ENCODE results near the gene POLE2.

POLE2 gene

DNA sequence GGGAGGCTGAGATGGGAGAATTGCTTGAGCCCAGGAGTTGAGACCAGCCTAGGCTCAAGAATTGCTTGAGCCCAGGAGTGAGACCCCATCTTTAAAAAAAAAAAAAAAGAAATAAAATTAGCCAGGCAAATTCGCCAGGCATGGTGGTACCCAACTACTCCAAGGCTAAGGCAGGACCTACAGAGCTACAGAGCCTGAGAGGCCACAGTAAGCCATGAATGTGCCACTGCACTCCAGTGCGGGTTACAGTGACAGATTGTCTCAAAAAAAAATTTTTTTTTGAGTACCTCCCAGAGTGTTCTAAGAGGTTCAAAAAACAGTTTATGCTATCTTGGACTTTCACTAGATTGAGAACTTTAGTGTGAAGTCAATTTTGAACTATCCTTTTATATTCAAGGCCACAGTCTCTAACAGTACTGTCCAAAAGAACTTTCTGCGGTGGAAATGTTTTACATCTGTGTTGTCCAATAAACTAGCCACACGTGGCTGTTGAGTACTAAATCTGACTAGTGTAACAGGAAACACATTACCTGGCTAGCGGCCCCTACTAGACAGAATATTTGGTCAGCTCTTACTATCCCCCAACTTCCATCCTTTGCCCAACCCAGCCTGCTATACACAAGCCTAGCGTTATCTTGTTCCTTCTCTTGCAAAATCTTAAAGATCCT is 70.0 kb downstream of the POLE2 start:
- H3K4me2 ChIP-seq (ENCODE audit: low read depth, low read length, poor library complexity, severe bottlenecking) = peak overlapping the region; percentile 89
- no peaks in the 10 kb centered on the region for H3K9me3 ChIP-seq (ENCODE audit: insufficient read depth, low read length)
- TF ChIP-seq, protein P1, sequence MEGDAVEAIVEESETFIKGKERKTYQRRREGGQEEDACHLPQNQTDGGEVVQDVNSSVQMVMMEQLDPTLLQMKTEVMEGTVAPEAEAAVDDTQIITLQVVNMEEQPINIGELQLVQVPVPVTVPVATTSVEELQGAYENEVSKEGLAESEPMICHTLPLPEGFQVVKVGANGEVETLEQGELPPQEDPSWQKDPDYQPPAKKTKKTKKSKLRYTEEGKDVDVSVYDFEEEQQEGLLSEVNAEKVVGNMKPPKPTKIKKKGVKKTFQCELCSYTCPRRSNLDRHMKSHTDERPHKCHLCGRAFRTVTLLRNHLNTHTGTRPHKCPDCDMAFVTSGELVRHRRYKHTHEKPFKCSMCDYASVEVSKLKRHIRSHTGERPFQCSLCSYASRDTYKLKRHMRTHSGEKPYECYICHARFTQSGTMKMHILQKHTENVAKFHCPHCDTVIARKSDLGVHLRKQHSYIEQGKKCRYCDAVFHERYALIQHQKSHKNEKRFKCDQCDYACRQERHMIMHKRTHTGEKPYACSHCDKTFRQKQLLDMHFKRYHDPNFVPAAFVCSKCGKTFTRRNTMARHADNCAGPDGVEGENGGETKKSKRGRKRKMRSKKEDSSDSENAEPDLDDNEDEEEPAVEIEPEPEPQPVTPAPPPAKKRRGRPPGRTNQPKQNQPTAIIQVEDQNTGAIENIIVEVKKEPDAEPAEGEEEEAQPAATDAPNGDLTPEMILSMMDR (IDR thresholded peaks at IDR 0.05; ENCODE audit: insufficient read depth, low read length, poor library complexity, severe bottlenecking) = no peak
- no peak for TF ChIP-seq EZH2phosphoT487 (conservative IDR thresholded peaks at IDR 0.05; ENCODE audit: low read length)
- peaks cover 21% of the 10 kb centered on the region for H3K36me3 ChIP-seq (ENCODE audit: low read length)
- no peak overlapping the region for H3K9ac ChIP-seq (ENCODE audit: low read length)
- peaks cover 70% of the 10 kb centered on the region for H3K79me2 ChIP-seq (ENCODE audit: insufficient read depth, low read length)
- no peaks in the 10 kb centered on the region for H3K27me3 ChIP-seq (ENCODE audit: low read length)
- H4K20me1 ChIP-seq (ENCODE audit: low read depth, low read length) = peaks cover 14% of the 10 kb centered on the region
- no peaks in the 10 kb centered on the region for H3K9me2 ChIP-seq (replicated peaks; ENCODE audit: insufficient read depth, low read length)
- H3F3A ChIP-seq (ENCODE audit: insufficient read depth) = peaks cover 43% of the 10 kb centered on the region
- H3K4me3 ChIP-seq (ENCODE audit: insufficient read depth, low read length, poor library complexity, severe bottlenecking) = no peak overlapping the region
- no peak overlapping the region for H2AFZ ChIP-seq (ENCODE audit: low read depth, low read length, severe bottlenecking)
- peak overlapping the region; percentile 17; the same call in 1 of the 2 replicates for H3K27ac ChIP-seq (ENCODE audit: low read depth, low read length)

DNA sequence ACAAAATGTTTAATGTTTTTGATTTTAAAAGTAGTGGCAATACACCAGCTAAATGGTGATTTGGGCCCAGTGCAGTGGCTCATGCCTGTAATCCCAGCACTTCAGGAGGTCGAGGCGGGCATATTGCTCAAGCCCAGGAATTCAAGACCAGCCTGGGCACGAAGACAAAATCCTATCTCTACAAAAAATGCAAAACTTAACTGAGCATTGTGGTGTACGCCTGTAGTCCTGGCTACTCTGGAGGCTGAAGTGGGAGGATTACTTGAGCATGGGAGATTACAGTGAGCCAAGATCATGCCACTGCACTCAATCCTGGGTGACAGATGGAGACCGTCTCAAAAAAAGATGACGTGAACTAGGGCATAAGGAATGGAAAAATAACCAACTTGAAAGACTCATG is 72.2 kb downstream of the POLE2 start:
- Histone ChIP-seq H3K36me3 (ENCODE audit: low read length) (peaks cover 21% of the 10 kb centered on the region), H3F3A (ENCODE audit: insufficient read depth) (peaks cover 45% of the 10 kb centered on the region), H3K27me3 (ENCODE audit: low read length) (no peaks in the 10 kb centered on the region), H3K9me3 (ENCODE audit: insufficient read depth, low read length) (no peaks in the 10 kb centered on the region), H2AFZ (ENCODE audit: low read depth, low read length, severe bottlenecking) (no peak overlapping the region), H3K79me2 (ENCODE audit: insufficient read depth, low read length) (peaks cover 70% of the 10 kb centered on the region), H3K4me3 (ENCODE audit: insufficient read depth, low read length, poor library complexity, severe bottlenecking) (no peak overlapping the region), H3K27ac (ENCODE audit: low read depth, low read length) (no peak overlapping the region), H3K9ac (ENCODE audit: low read length) (no peak overlapping the region), H3K4me2 (ENCODE audit: low read depth, low read length, poor library complexity, severe bottlenecking) (no peak overlapping the region), H3K9me2 (replicated peaks; ENCODE audit: insufficient read depth, low read length) (no peaks in the 10 kb centered on the region), H4K20me1 (ENCODE audit: low read depth, low read length) (no peaks in the 10 kb centered on the region; the same call in 1 of the 2 replicates)
- no peak for TF ChIP-seq EZH2phosphoT487 (conservative IDR thresholded peaks at IDR 0.05; ENCODE audit: low read length)
- TF ChIP-seq, protein P1 (IDR thresholded peaks at IDR 0.05; ENCODE audit: insufficient read depth, low read length, poor library complexity, severe bottlenecking) = no peak

DNA sequence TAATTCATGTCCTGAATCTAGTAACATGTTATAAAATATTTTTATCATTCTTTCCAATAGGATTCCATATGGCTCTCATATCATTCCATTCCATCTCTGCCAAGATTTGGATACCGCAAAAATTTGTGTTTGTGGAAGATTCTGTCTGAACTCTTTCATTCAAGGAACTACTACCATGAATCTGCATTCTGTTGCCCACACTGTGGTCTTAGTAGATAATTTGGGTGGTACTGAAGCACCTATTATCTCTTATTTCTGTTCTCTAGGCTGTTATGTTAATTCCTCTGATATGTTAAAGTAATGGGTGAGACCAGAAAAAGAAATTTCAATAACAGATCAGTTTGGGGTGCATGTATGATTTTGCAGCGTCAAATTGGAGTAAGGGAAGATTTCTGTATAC is 73.8 kb downstream of the POLE2 start:
- Histone ChIP-seq H3K9me2 (replicated peaks; ENCODE audit: insufficient read depth, low read length) (no peaks in the 10 kb centered on the region), H3K27me3 (ENCODE audit: low read length) (no peaks in the 10 kb centered on the region), H3K9me3 (ENCODE audit: insufficient read depth, low read length) (no peaks in the 10 kb centered on the region), H3K9ac (ENCODE audit: low read length) (no peak overlapping the region), H2AFZ (ENCODE audit: low read depth, low read length, severe bottlenecking) (no peak overlapping the region), H3K36me3 (ENCODE audit: low read length) (peaks cover 21% of the 10 kb centered on the region), H3K4me2 (ENCODE audit: low read depth, low read length, poor library complexity, severe bottlenecking) (no peak overlapping the region), H3K27ac (ENCODE audit: low read depth, low read length) (no peak overlapping the region; the same call in 1 of the 2 replicates), H3K4me3 (ENCODE audit: insufficient read depth, low read length, poor library complexity, severe bottlenecking) (no peak overlapping the region), H3F3A (ENCODE audit: insufficient read depth) (peaks cover 45% of the 10 kb centered on the region), H3K79me2 (ENCODE audit: insufficient read depth, low read length) (peaks cover 71% of the 10 kb centered on the region), H4K20me1 (ENCODE audit: low read depth, low read length) (no peaks in the 10 kb centered on the region; the same call in 1 of the 2 replicates)
- no peak for TF ChIP-seq EZH2phosphoT487 (conservative IDR thresholded peaks at IDR 0.05; ENCODE audit: low read length)
- TF ChIP-seq, protein P1 (IDR thresholded peaks at IDR 0.05; ENCODE audit: insufficient read depth, low read length, poor library complexity, severe bottlenecking) = no peak

Measured in SU-DHL-6 (cell line).